Esophagus squamous epithelium (tissue), 5 donors: Measurements from ENCODE around the gene RNF8. TPM values are rescaled to one million over a fixed set of nuclear protein-coding genes. Genes with fewer than 3 reads are reported as not detected.

Source experiments
- DNase-seq: peaks from one replicate; lab custom pipeline; 2025; lab: John Stamatoyannopoulos, UW
- H3K27ac ChIP-seq, 4 donors: fragments of 200-600 bp; sonication (generic); one replicate each; pipeline ENCODE4 v1.5.1; 2016 to 2019; ENCODE audit warnings: mild to moderate bottlenecking in 1 of 4
- H3K27me3 ChIP-seq, 4 donors: fragments of 200-600 bp; sonication (generic); 1 replicate in 3 of 4; 2 replicates in 1 of 4; pipeline versions ENCODE4 v1.5.1 to v1.6.0; 2017 to 2021; ENCODE audit warnings: antibody characterized with exemption in 1 of 4
- H3K36me3 ChIP-seq, 3 donors: fragments of 200-600 bp; sonication (generic); one replicate each; pipeline ENCODE4 v1.5.1; 2016 to 2019
- H3K4me1 ChIP-seq, 3 donors: fragments of 200-600 bp; sonication (generic); one replicate each; pipeline ENCODE4 v1.5.1; 2017 to 2019
- H3K4me3 ChIP-seq, 4 donors: fragments of 200-600 bp; sonication (generic); 1 replicate in 3 of 4; 2 replicates in 1 of 4; pipeline ENCODE4 v1.5.1; 2016 to 2019; ENCODE audit warnings: mild to moderate bottlenecking in 2 of 4, moderate library complexity in 1 of 4
- H3K9me3 ChIP-seq, 3 donors: fragments of 200-600 bp; sonication (generic); one replicate each; pipeline ENCODE4 v1.5.1; 2016 to 2019
- CTCF ChIP-seq, 6 experiments: fragments of 450-650 bp in 4 of 6; fragments of 200-600 bp in 2 of 6; sonication (generic) in 2 of 6; IDR thresholded peaks; one replicate each; pipeline ENCODE4 v1.5.1; 2016 to 2019; ENCODE audit warnings: antibody characterized with exemption in 6 of 6, mild to moderate bottlenecking in 4 of 6, moderate library complexity in 4 of 6
- POLR2A ChIP-seq, 4 donors: fragments of 450-650 bp; IDR thresholded peaks; one replicate each; pipeline ENCODE4 v1.6.1; 2017; ENCODE audit warnings: antibody characterized with exemption in 4 of 4, mild to moderate bottlenecking in 4 of 4, moderate library complexity in 3 of 4
- WGBS, 2 donors: methylation state at CpG; one replicate each; pipeline ENCODE4 v1.1.5; 2018; 5-methylcytosine and 5-hydroxymethylcytosine counted together
- intact Hi-C: fragments of 100-400 bp; cut with DNase I; formaldehyde crosslinking; loops from one replicate; pipeline ENCODE4 v1.15.0; 2022
- total RNA-seq, 4 donors: library from RNA; depleted of rRNA; stranded (reverse); fragments of >200 nt; gene quantifications; one replicate each; pipeline ENCODE4 v1.1.0, GENCODE V29; 2016
- donor health status: DM: yes; HTN: yes; CAD: no.

Gene RNF8
- total RNA-seq, 4 donors from 2014 or later = 17.2 to 24.0 (median 19.7) TPM

GRCh38 chr6:37375376-37375775 lies 21.6 kb downstream of the RNF8 start:
- peak overlapping the region in 1 of 4 donors; percentile 34 for H3K27ac ChIP-seq
- no peaks in the 10 kb centered on the region for H3K9me3 ChIP-seq
- intact Hi-C loops = no loop called here

GRCh38 chr6:37376078-37376743 lies 22.4 kb downstream of the RNF8 start:
- Histone ChIP-seq H3K9me3 (no peaks in the 10 kb centered on the region), H3K4me3 (no peak overlapping the region), H3K27ac (peak overlapping the region in 1 of 4 donors; percentile 34), H3K4me1 (peaks cover 3 to 34% (median 9%) of the 10 kb centered on the region in 3 donors), H3K27me3 (no peaks in the 10 kb centered on the region), H3K36me3 (peaks cover 0 to 90% (median 4%) of the 10 kb centered on the region in 3 donors)
- TF ChIP-seq POLR2A (IDR thresholded peaks at IDR 0.05) (no peak), CTCF (IDR thresholded peaks at IDR 0.05) (no peak)
- intact Hi-C loops = no loop called here
- WGBS, 2 donors = 76 to 87% methylated on average over 3 to 4 of the region's 4 CpGs
- no peak for DNase-seq

More at GRCh38 chr6:37375376-37375775, 21.6 kb downstream of the RNF8 start:
- Histone ChIP-seq H3K4me1 (peaks cover 3 to 34% (median 9%) of the 10 kb centered on the region in 3 donors), H3K36me3 (peaks cover 0 to 90% (median 7%) of the 10 kb centered on the region in 3 donors), H3K27me3 (no peaks in the 10 kb centered on the region), H3K4me3 (no peak overlapping the region)
- TF ChIP-seq CTCF (IDR thresholded peaks at IDR 0.05) (no peak), POLR2A (IDR thresholded peaks at IDR 0.05) (no peak)
- no peak for DNase-seq

GRCh38 chr6:37381579-37381978 lies 27.8 kb downstream of the RNF8 start:
- intact Hi-C loops = no loop called here
- Histone ChIP-seq H3K27ac (no peak overlapping the region), H3K4me1 (no peaks in the 10 kb centered on the region), H3K27me3 (no peaks in the 10 kb centered on the region), H3K4me3 (no peak overlapping the region), H3K36me3 (peaks cover 0 to 100% (median 5%) of the 10 kb centered on the region in 3 donors), H3K9me3 (no peaks in the 10 kb centered on the region)
- TF ChIP-seq POLR2A (IDR thresholded peaks at IDR 0.05) (no peak), CTCF (IDR thresholded peaks at IDR 0.05) (peak in 5 of 6 experiments; percentile 30 to 69 (median 52))
- no peak for DNase-seq
- WGBS, 2 donors = 41 to 44% methylated on average over 2 of the region's 2 CpGs

- Histone ChIP-seq H3K36me3 (peaks cover 0 to 100% (median 5%) of the 10 kb centered on the region in 3 donors), H3K27me3 (no peaks in the 10 kb centered on the region), H3K4me1 (no peaks in the 10 kb centered on the region), H3K27ac (no peak overlapping the region), H3K4me3 (no peak overlapping the region), H3K9me3 (no peaks in the 10 kb centered on the region)
- DNase-seq = no peak
- 79 to 93% methylated on average over 1 of the region's 1 CpG for WGBS, 2 donors
- no peak for TF ChIP-seq POLR2A (IDR thresholded peaks at IDR 0.05)
- intact Hi-C loops = no loop called here
Measured at GRCh38 chr6:37382994-37383765, 29.4 kb downstream of the RNF8 start.

GRCh38 chr6:37388578-37388977 lies 34.8 kb downstream of the RNF8 start:
- Histone ChIP-seq H3K4me1 (no peaks in the 10 kb centered on the region), H3K27ac (no peak overlapping the region), H3K9me3 (no peaks in the 10 kb centered on the region), H3K4me3 (no peak overlapping the region), H3K36me3 (peaks cover 0 to 100% (median 1%) of the 10 kb centered on the region in 3 donors), H3K27me3 (no peaks in the 10 kb centered on the region)
- no peak for TF ChIP-seq POLR2A (IDR thresholded peaks at IDR 0.05)
- TF ChIP-seq CTCF (IDR thresholded peaks at IDR 0.05) = no peak
- intact Hi-C loops = no loop called here
- DNase-seq = no peak
